ENCODE data around the gene MNT.

DNA sequence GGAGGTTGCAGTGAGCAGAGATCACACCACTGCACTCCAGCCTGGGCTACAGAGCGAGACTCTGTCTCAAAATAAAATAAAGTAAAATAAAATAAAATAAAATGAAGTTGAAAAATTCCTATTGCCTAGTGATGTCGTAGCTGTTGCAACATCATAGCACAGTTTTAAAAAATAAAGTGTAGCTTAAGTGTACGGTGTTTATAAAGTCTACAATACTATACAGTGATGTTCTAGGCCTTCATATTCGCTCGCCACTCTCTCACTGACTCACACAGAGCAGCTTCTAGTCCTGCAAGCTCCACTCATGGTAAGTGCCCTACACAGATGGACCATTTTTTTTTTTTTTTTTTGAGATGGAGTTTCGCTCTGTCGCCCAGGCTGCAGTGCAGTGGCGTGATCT lies 43.5 kb upstream of the MNT start:
- TF ChIP-seq JUNB (IDR thresholded peaks at IDR 0.05) (no peak), EHF (CRISPR knock-in tag; IDR thresholded peaks at IDR 0.05) (no peak), HMGXB4 (CRISPR knock-in tag; IDR thresholded peaks at IDR 0.05; ENCODE audit: borderline replicate concordance) (no peak)
- TF ChIP-seq, protein P1, sequence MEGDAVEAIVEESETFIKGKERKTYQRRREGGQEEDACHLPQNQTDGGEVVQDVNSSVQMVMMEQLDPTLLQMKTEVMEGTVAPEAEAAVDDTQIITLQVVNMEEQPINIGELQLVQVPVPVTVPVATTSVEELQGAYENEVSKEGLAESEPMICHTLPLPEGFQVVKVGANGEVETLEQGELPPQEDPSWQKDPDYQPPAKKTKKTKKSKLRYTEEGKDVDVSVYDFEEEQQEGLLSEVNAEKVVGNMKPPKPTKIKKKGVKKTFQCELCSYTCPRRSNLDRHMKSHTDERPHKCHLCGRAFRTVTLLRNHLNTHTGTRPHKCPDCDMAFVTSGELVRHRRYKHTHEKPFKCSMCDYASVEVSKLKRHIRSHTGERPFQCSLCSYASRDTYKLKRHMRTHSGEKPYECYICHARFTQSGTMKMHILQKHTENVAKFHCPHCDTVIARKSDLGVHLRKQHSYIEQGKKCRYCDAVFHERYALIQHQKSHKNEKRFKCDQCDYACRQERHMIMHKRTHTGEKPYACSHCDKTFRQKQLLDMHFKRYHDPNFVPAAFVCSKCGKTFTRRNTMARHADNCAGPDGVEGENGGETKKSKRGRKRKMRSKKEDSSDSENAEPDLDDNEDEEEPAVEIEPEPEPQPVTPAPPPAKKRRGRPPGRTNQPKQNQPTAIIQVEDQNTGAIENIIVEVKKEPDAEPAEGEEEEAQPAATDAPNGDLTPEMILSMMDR (IDR thresholded peaks at IDR 0.05) = no peak
